ENCODE measurements around the gene GRIN2C. TPM values are rescaled to one million over a fixed set of nuclear protein-coding genes. Genes with fewer than 3 reads are reported as not detected.

The GRIN2C gene
- total and polyA plus RNA-seq, 2 donors (not counting 1 experiment from before 2014, with no cell fraction given): 0.03 TPM; not detected in 1

DNA sequence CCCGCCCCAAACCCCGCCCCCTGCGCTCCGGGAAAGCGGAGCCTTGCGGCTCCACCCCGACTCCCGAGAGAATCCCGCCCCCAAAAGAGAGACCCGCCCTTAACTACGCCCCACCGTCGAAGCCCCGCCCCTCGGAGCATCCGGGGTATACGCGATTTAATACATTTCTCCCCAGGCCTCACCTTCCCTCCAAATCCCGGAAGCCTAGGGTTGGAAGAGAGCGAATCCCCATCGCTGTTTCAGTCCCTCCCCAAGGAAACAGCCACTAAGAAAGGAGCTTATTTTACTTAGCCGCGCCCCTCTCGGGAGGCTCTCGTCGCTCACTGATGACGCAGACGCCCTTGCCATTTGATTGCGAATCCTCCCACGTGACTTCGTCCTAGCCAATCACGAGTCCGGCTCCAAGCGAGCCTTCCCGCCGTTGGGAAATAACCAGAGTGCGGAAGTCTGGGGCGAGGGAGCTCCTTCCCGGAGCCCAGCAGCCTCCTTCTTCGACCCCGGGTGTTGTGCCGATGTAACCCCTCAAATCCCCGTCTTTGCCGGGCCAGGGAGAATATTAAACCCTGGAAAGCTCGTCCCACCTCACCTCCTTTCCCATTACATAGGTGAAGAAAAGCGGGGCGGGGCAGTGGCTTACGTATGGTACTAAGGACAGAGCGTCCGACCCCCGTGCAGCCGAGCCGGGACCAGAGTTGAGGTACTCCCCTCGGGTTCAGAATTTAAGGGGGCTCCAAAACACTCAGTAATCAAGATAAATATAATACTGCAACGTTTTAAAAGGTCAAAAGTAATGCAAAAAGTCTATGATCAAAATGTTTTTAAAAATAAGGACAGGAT, 13.6 kb upstream of the GRIN2C start:
- Histone ChIP-seq H3K4me3 (ENCODE audit: control extremely low read depth in 1 of 5, extremely low read depth in 1 of 5, insufficient read depth in 1 of 5, low read depth in 2 of 5, low read length in 4 of 5) (peak overlapping the region; percentile 78 to 91 (median 86)), H3K79me2 (ENCODE audit: control insufficient read depth, insufficient read depth, low read length) (peaks cover 8% of the 10 kb centered on the region), H2AFZ (ENCODE audit: insufficient read depth, low read depth, low read length, poor library complexity, severe bottlenecking) (peak overlapping the region; percentile 98), H3K9ac (ENCODE audit: low read length) (peak overlapping the region; percentile 81), H3K4me2 (replicated peaks; ENCODE audit: low read depth, low read length, poor library complexity, severe bottlenecking) (peak overlapping the region; percentile 100), H3K9me3 (ENCODE audit: control extremely low read depth in 1 of 3, control insufficient read depth in 2 of 3, insufficient read depth in 1 of 3, low read length in 2 of 3) (no peaks in the 10 kb centered on the region), H3K27me3 (replicated peaks in 1 of 4; ENCODE audit: control extremely low read depth in 1 of 4, control insufficient read depth in 3 of 4, insufficient read depth in 4 of 4, low read length in 3 of 4) (no peaks in the 10 kb centered on the region), H4K20me1 (ENCODE audit: control insufficient read depth, insufficient read depth, low read length, poor library complexity, severe bottlenecking) (no peaks in the 10 kb centered on the region), H3K36me3 (replicated peaks in 1 of 2; ENCODE audit: control extremely low read depth in 1 of 2, control insufficient read depth in 1 of 2, extremely low read depth in 1 of 2, insufficient read depth in 2 of 2, low read length in 1 of 2) (no peaks in the 10 kb centered on the region), H3K27ac (ENCODE audit: low read length in 2 of 2) (peak overlapping the region; percentile 95 to 96), H3K4me1 (ENCODE audit: control insufficient read depth in 2 of 2, insufficient read depth in 2 of 2, low read length in 2 of 2) (peaks cover 12 to 15% of the 10 kb centered on the region in 2 donors)
- DNase-seq (peak; percentile 100), ATAC-seq (ENCODE audit: low read depth) (peak; percentile 93)
- under 1% methylated on average over 37 of the region's 55 CpGs for WGBS (ENCODE audit: insufficient coverage)
- POLR2A ChIA-PET: interaction anchor here (0.6 to 1.8 kb wide), 11 partner anchors 11 to 1655 kb away, joined by 3 to 17 read pairs (median 4); partner anchors contain the start of gene SLC25A19
- CTCF ChIA-PET: interaction anchor here (0.7 to 6.2 kb wide), 9 partner anchors 8 to 398 kb away, joined by 3 to 54 read pairs (median 5); partner anchors contain the start of genes GRIN2C and MIF4GD
- H3K4me3 Mint-ChIP-seq: peak overlapping the region; percentile 81
- intact Hi-C loops (cut with micrococcal nuclease): loop anchor here (1.0 kb wide), 3 partner anchors 97 to 139 kb away; partner anchors contain the start of genes MRPL58, NAT9 and NHERF1
- peaks cover 12% of the 10 kb centered on the region for H3K4me1 Mint-ChIP-seq
- peak overlapping the region; percentile 94 for H3K27ac Mint-ChIP-seq
- no peaks in the 10 kb centered on the region for H3K27me3 Mint-ChIP-seq
- no peak for TF ChIP-seq EZH2 (IDR thresholded peaks at IDR 0.05; ENCODE audit: borderline replicate concordance, insufficient read depth, low read depth, low read length, poor library complexity, severe bottlenecking)
- H3K9me3 Mint-ChIP-seq (ENCODE audit: insufficient read depth): no peaks in the 10 kb centered on the region

- Mint-ChIP-seq H3K27ac (peak within 1 kb of the TSS; percentile 94), H3K9me3 (ENCODE audit: insufficient read depth) (no peaks in the 10 kb centered on the region), H3K4me1 (peaks cover 12% of the 10 kb centered on the region), H3K4me3 (peak within 1 kb of the TSS; percentile 81), H3K27me3 (no peaks in the 10 kb centered on the region)
- Histone ChIP-seq H4K20me1 (ENCODE audit: control insufficient read depth, insufficient read depth, low read length, poor library complexity, severe bottlenecking) (no peaks in the 10 kb centered on the region), H3K4me3 (ENCODE audit: control extremely low read depth in 1 of 5, extremely low read depth in 1 of 5, insufficient read depth in 1 of 5, low read depth in 2 of 5, low read length in 4 of 5) (peak within 1 kb of the TSS; percentile 78 to 91 (median 86)), H3K36me3 (replicated peaks in 1 of 2; ENCODE audit: control extremely low read depth in 1 of 2, control insufficient read depth in 1 of 2, extremely low read depth in 1 of 2, insufficient read depth in 2 of 2, low read length in 1 of 2) (no peaks in the 10 kb centered on the region), H3K4me1 (ENCODE audit: control insufficient read depth in 2 of 2, insufficient read depth in 2 of 2, low read length in 2 of 2) (peaks cover 12 to 15% of the 10 kb centered on the region in 2 donors), H3K9me3 (ENCODE audit: control extremely low read depth in 1 of 3, control insufficient read depth in 2 of 3, insufficient read depth in 1 of 3, low read length in 2 of 3) (no peaks in the 10 kb centered on the region), H3K27me3 (replicated peaks in 1 of 4; ENCODE audit: control extremely low read depth in 1 of 4, control insufficient read depth in 3 of 4, insufficient read depth in 4 of 4, low read length in 3 of 4) (no peaks in the 10 kb centered on the region), H3K27ac (ENCODE audit: low read length in 2 of 2) (peak within 1 kb of the TSS; percentile 95 to 96), H2AFZ (ENCODE audit: insufficient read depth, low read depth, low read length, poor library complexity, severe bottlenecking) (peak within 1 kb of the TSS; percentile 98), H3K79me2 (ENCODE audit: control insufficient read depth, insufficient read depth, low read length) (peaks cover 8% of the 10 kb centered on the region), H3K9ac (ENCODE audit: low read length) (peak within 1 kb of the TSS; percentile 81), H3K4me2 (replicated peaks; ENCODE audit: low read depth, low read length, poor library complexity, severe bottlenecking) (peak within 1 kb of the TSS; percentile 100)
- ChIA-PET CTCF (interaction anchor here (0.7 to 6.2 kb wide), 8 partner anchors 7 to 399 kb away, joined by 3 to 54 read pairs (median 6); partner anchors contain the start of genes GRIN2C and MIF4GD), POLR2A (interaction anchor here (0.6 to 1.8 kb wide), 9 partner anchors 10 to 1656 kb away, joined by 3 to 8 read pairs (median 4); partner anchors contain the start of gene SLC25A19)
- intact Hi-C loops (cut with micrococcal nuclease): loop anchor here (1.0 kb wide), 3 partner anchors 96 to 140 kb away; partner anchors contain the start of genes MRPL58, NAT9 and NHERF1
- DNase-seq (no peak), ATAC-seq (ENCODE audit: low read depth) (no peak)
- TF ChIP-seq EZH2 (IDR thresholded peaks at IDR 0.05; ENCODE audit: borderline replicate concordance, insufficient read depth, low read depth, low read length, poor library complexity, severe bottlenecking) (no peak), CTCF (IDR thresholded peaks at IDR 0.05) (no peak)
- WGBS (ENCODE audit: insufficient coverage): 8% methylated on average over 37 of the region's 38 CpGs
Observed at GRCh38 chr17:74872313-74873036, 12.8 kb upstream of the GRIN2C start, which contains the start of gene FDXR. Gene FDXR (minus strand): TSS chr17:74872994. CDS start chr17:74872944, 50 bp downstream.
